SK-N-SH treated with all-trans-retinoic acid at 6 μM for 48 hours (cell line): ENCODE results near the gene PPP3CA.
A peak's percentile ranks its signal among the peaks of the same experiment; 100 is the strongest.

Source experiments
- ATAC-seq: fragments of 200-7000 bp; cut with Tn5 transposase; 3 replicates; pipeline ENCODE4 v1.9.1; 2020; ENCODE audit warnings: mild to moderate bottlenecking, moderate library complexity
- ARNTL ChIP-seq: fragments of 450-650 bp; formaldehyde crosslinking; IDR thresholded peaks from 2 replicates; pipeline ENCODE4 v1.5.0; 2020; ENCODE audit warnings: low read depth, mild to moderate bottlenecking, moderate library complexity, borderline replicate concordance
- BACH2 ChIP-seq: fragments of 250-450 bp; sonication (Bioruptor Pico); IDR thresholded peaks from 2 replicates; pipeline ENCODE4 v1.9.0; 2021; ENCODE audit warnings: mild to moderate bottlenecking, borderline replicate concordance
- CREB5 ChIP-seq: fragments of 250-450 bp; sonication (Bioruptor Pico); IDR thresholded peaks from 2 replicates; pipeline ENCODE4 v1.5.1; 2020; ENCODE audit warnings: low read depth, mild to moderate bottlenecking, moderate library complexity
- CSDC2 ChIP-seq: fragments of 250-450 bp; sonication (Bioruptor Pico); IDR thresholded peaks from 2 replicates; pipeline ENCODE4 v1.5.0; 2020; ENCODE audit warnings: mild to moderate bottlenecking, moderate library complexity
- CSRNP3 ChIP-seq: fragments of 250-450 bp; sonication (Bioruptor Pico); IDR thresholded peaks from 2 replicates; pipeline ENCODE4 v1.5.1; 2021; ENCODE audit warnings: mild to moderate bottlenecking, moderate library complexity
- ESRRG ChIP-seq: fragments of 250-450 bp; sonication (Bioruptor Pico); IDR thresholded peaks from 2 replicates; pipeline ENCODE4 v1.6.1; 2021; ENCODE audit warnings: mild to moderate bottlenecking
- ISL1 ChIP-seq: fragments of 250-450 bp; sonication (Bioruptor Pico); IDR thresholded peaks from 2 replicates; pipeline ENCODE4 v2.1.2; 2022; ENCODE audit warnings: mild to moderate bottlenecking, moderate library complexity
- OSR1 ChIP-seq: fragments of 250-450 bp; sonication (Bioruptor Pico); IDR thresholded peaks from 2 replicates; pipeline ENCODE4 v1.8.0; 2022; ENCODE audit warnings: moderate library complexity, mild to moderate bottlenecking, inconsistent platforms
- PATZ1 ChIP-seq: fragments of 250-450 bp; sonication (Bioruptor Pico); IDR thresholded peaks from 2 replicates; pipeline ENCODE4 v1.8.0; 2020; ENCODE audit warnings: mild to moderate bottlenecking, moderate library complexity, borderline replicate concordance
- POU6F1 ChIP-seq: fragments of 250-450 bp; sonication (Bioruptor Pico); IDR thresholded peaks from 2 replicates; pipeline ENCODE4 v1.8.0; 2021; ENCODE audit warnings: low read depth, mild to moderate bottlenecking, moderate library complexity, borderline replicate concordance
- PPARA ChIP-seq: fragments of 250-450 bp; sonication (Bioruptor Pico); IDR thresholded peaks from 2 replicates; pipeline ENCODE4 v1.5.0; 2020; ENCODE audit warnings: mild to moderate bottlenecking, borderline replicate concordance
- RARB ChIP-seq: fragments of 250-450 bp; sonication (Bioruptor Pico); IDR thresholded peaks from 2 replicates; pipeline ENCODE4 v1.8.0; 2021; ENCODE audit warnings: mild to moderate bottlenecking, moderate library complexity
- SNAI2 ChIP-seq: fragments of 250-450 bp; sonication (Bioruptor Pico); IDR thresholded peaks from 2 replicates; pipeline ENCODE4 v1.5.0; 2020; ENCODE audit warnings: mild to moderate bottlenecking, moderate library complexity
- TCF4 ChIP-seq: fragments of 250-450 bp; sonication (Bioruptor Pico); IDR thresholded peaks from 2 replicates; pipeline ENCODE4 v1.8.0; 2021; ENCODE audit warnings: mild to moderate bottlenecking, moderate library complexity, borderline replicate concordance
- TOX ChIP-seq: fragments of 250-450 bp; sonication (Bioruptor Pico); IDR thresholded peaks from 2 replicates; pipeline ENCODE4 v1.8.0; 2021; ENCODE audit warnings: mild to moderate bottlenecking, moderate library complexity, borderline replicate concordance
- TSHZ2 ChIP-seq: fragments of 250-450 bp; sonication (Bioruptor Pico); IDR thresholded peaks from 2 replicates; pipeline ENCODE4 v1.5.0; 2020; ENCODE audit warnings: mild to moderate bottlenecking, moderate library complexity
- ZC3H10 ChIP-seq: fragments of 250-450 bp; sonication (Bioruptor Pico); IDR thresholded peaks from 2 replicates; pipeline ENCODE4 v1.5.1; 2021; ENCODE audit warnings: mild to moderate bottlenecking, moderate library complexity
- ZFP30 ChIP-seq: fragments of 450-650 bp; formaldehyde crosslinking; IDR thresholded peaks from 2 replicates; pipeline ENCODE4 v1.5.0; 2022; ENCODE audit warnings: mild to moderate bottlenecking, moderate library complexity
- ZNF565 ChIP-seq: fragments of 450-650 bp; formaldehyde crosslinking; conservative IDR thresholded peaks from 2 replicates; pipeline ENCODE4 v1.5.0; 2020; ENCODE audit warnings: low read depth, mild to moderate bottlenecking, moderate library complexity
- ZNF8 ChIP-seq: fragments of 450-650 bp; formaldehyde crosslinking; IDR thresholded peaks from 2 replicates; pipeline ENCODE4 v1.5.0; 2020; ENCODE audit warnings: mild to moderate bottlenecking, moderate library complexity

Gene PPP3CA

GRCh38 chr4:101171747-101172146 lies 175.6 kb downstream of the PPP3CA start:
- ATAC-seq: no peak; the same call in 2 of the 3 replicates
- TF ChIP-seq PPARA (CRISPR knock-in tag): no peak
- no peak for TF ChIP-seq ZFP30 (CRISPR knock-in tag)
- no peak for TF ChIP-seq ISL1 (CRISPR knock-in tag)
- TF ChIP-seq ZC3H10 (CRISPR knock-in tag): no peak
- TF ChIP-seq CSRNP3 (CRISPR knock-in tag): no peak
- TF ChIP-seq SNAI2 (CRISPR knock-in tag): no peak
- TF ChIP-seq PATZ1 (CRISPR knock-in tag): no peak
- no peak for TF ChIP-seq TOX (CRISPR knock-in tag)
- TF ChIP-seq CSDC2 (CRISPR knock-in tag): no peak
- no peak for TF ChIP-seq TCF4 (CRISPR knock-in tag)
- TF ChIP-seq TSHZ2 (CRISPR knock-in tag): no peak
- TF ChIP-seq CREB5 (CRISPR knock-in tag): no peak
- TF ChIP-seq POU6F1 (CRISPR knock-in tag): no peak
- TF ChIP-seq OSR1 (CRISPR knock-in tag): no peak
- no peak for TF ChIP-seq ESRRG
- TF ChIP-seq ARNTL (CRISPR knock-in tag): no peak
- no peak for TF ChIP-seq ZNF8
- TF ChIP-seq ZNF565: no peak
- no peak for TF ChIP-seq BACH2

GRCh38 chr4:101169044-101170014 lies 178.0 kb downstream of the PPP3CA start:
- TF ChIP-seq CSDC2 (CRISPR knock-in tag) (no peak), ZFP30 (CRISPR knock-in tag) (no peak), ARNTL (CRISPR knock-in tag) (no peak), OSR1 (CRISPR knock-in tag) (no peak), CREB5 (CRISPR knock-in tag) (no peak), RARB (CRISPR knock-in tag) (no peak), CSRNP3 (CRISPR knock-in tag) (no peak), ZC3H10 (CRISPR knock-in tag) (no peak), ZNF565 (no peak), ZNF8 (no peak)
- TF ChIP-seq, all 23 proteins: peak for 0
- ATAC-seq: peak; percentile 97
